ENCODE measurements around the gene RNASEH2C. TPM values are rescaled to one million over a fixed set of nuclear protein-coding genes. Genes with fewer than 3 reads are reported as not detected.
A peak's percentile ranks its signal among the peaks of the same experiment; 100 is the strongest.

RNASEH2C gene
- total and polyA plus RNA-seq, 2 of the 13 experiments (the other 11 are each of a cell fraction or from before 2014, with no cell fraction given), result 27.4 to 50.9 TPM

GRCh38 chr11:65720211-65720934, at the start of gene RNASEH2C (continued):
- TF ChIP-seq HCFC1 (IDR thresholded peaks at IDR 0.05; ENCODE audit: low read depth, low read length), result peak; percentile 85
- peak; percentile 94 for TF ChIP-seq ZC3H13 (CRISPR knock-in tag; IDR thresholded peaks at IDR 0.05)
- TF ChIP-seq ZNF407 (CRISPR knock-in tag; IDR thresholded peaks at IDR 0.05; ENCODE audit: not compliant biosample characterization), result peak; percentile 82
- TF ChIP-seq MAX (IDR thresholded peaks at IDR 0.05), result peak; percentile 84
- peak; percentile 88 for TF ChIP-seq ZSCAN25 (CRISPR knock-in tag; IDR thresholded peaks at IDR 0.05)
- TF ChIP-seq BCLAF1 (IDR thresholded peaks at IDR 0.05), result no peak
- no peak for TF ChIP-seq ZNF256 (CRISPR knock-in tag; conservative IDR thresholded peaks at IDR 0.05)
- peak; percentile 20; the same call in 1 of the 2 replicates for TF ChIP-seq HNRNPUL1 (IDR thresholded peaks at IDR 0.05; ENCODE audit: low read depth, low read length)
- peak; percentile 90 for TF ChIP-seq CREM (IDR thresholded peaks at IDR 0.05)
- no peak; the same call in 1 of the 2 replicates for TF ChIP-seq CREM (CRISPR knock-in tag; IDR thresholded peaks at IDR 0.05)
- peak; percentile 76; the same call in 1 of the 2 replicates for TF ChIP-seq ARNTL (CRISPR knock-in tag; IDR thresholded peaks at IDR 0.05)
- TF ChIP-seq ZNF503 (CRISPR knock-in tag; IDR thresholded peaks at IDR 0.05), result peak; percentile 12; the same call in 1 of the 2 replicates
- TF ChIP-seq ATF4 (CRISPR knock-in tag; IDR thresholded peaks at IDR 0.05), result 0 out of 4 replicates have a peak, but pooled peaks of 1 of the 2 experiments have one; percentile 27
- TF ChIP-seq REL (CRISPR knock-in tag; conservative IDR thresholded peaks at IDR 0.05), result peak; percentile 70; the same call in 1 of the 2 replicates
